Mesenchymal stem cell (in vitro differentiated cells and primary cell): Measurements from ENCODE around the gene ARID5A.

Source experiments
- DNase-seq: peaks from one replicate; pipeline ENCODE4 v3.0.0-alpha.2; 2013
- H2AFZ ChIP-seq: one replicate; pipeline ENCODE4 v1.6.1; 2013; ENCODE audit warnings: low read depth, mild to moderate bottlenecking, control low read depth, inconsistent platforms, low read length, moderate library complexity
- H2AK5ac ChIP-seq: 2 replicates; pipeline ENCODE4 v1.6.1; 2013; ENCODE audit warnings: low read length, moderate library complexity, mild to moderate bottlenecking, inconsistent platforms; ENCODE audit not compliant: severe bottlenecking
- H2BK120ac ChIP-seq: one replicate; pipeline ENCODE4 v1.6.1; 2013; ENCODE audit warnings: low read depth, mild to moderate bottlenecking, inconsistent platforms, low read length, moderate library complexity
- H2BK12ac ChIP-seq, 2 experiments: one replicate each; pipeline ENCODE4 v1.6.1; 2013; ENCODE audit warnings: inconsistent platforms in 2 of 2, low read length in 2 of 2, mild to moderate bottlenecking in 2 of 2, moderate library complexity in 2 of 2, control low read depth in 1 of 2
- H2BK15ac ChIP-seq: one replicate; pipeline ENCODE4 v1.6.1; 2013; ENCODE audit warnings: mild to moderate bottlenecking, low read depth, inconsistent platforms; ENCODE audit not compliant: poor library complexity, severe bottlenecking
- H2BK5ac ChIP-seq: 2 replicates; pipeline ENCODE4 v1.6.1; 2013; ENCODE audit warnings: low read depth, mild to moderate bottlenecking, low read length, control low read depth, inconsistent platforms; ENCODE audit not compliant: poor library complexity, severe bottlenecking
- H3K14ac ChIP-seq, 2 experiments: one replicate each; pipeline ENCODE4 v1.6.1; 2013; ENCODE audit warnings: inconsistent platforms in 2 of 2, low read length in 2 of 2, control low read depth in 1 of 2, mild to moderate bottlenecking in 1 of 2, moderate library complexity in 1 of 2
- H3K18ac ChIP-seq, 2 experiments: one replicate each; pipeline ENCODE4 v1.6.1; 2013; ENCODE audit warnings: inconsistent platforms in 2 of 2, low read length in 2 of 2, control low read depth in 1 of 2, low read depth in 1 of 2, mild to moderate bottlenecking in 1 of 2
- H3K23ac ChIP-seq, 2 experiments: one replicate each; pipeline ENCODE4 v1.6.1; 2013; ENCODE audit warnings: inconsistent platforms in 2 of 2, low read length in 2 of 2, mild to moderate bottlenecking in 2 of 2, moderate library complexity in 2 of 2, control low read depth in 1 of 2
- H3K27ac ChIP-seq: 2 replicates; pipeline ENCODE4 v1.5.1; 2013; ENCODE audit warnings: mild to moderate bottlenecking, moderate library complexity, low read length, control low read depth, inconsistent platforms; ENCODE audit not compliant: poor library complexity, severe bottlenecking
- H3K27me3 ChIP-seq, 2 experiments: 2 replicates each; pipeline versions ENCODE4 v1.6.1 to v1.7.0; 2013; ENCODE audit warnings: low read length in 2 of 2, mild to moderate bottlenecking in 2 of 2, moderate library complexity in 2 of 2, control low read depth in 1 of 2, inconsistent platforms in 1 of 2; ENCODE audit not compliant: control insufficient read depth in 1 of 2, insufficient read depth in 1 of 2
- H3K36me3 ChIP-seq, 2 experiments: 2 replicates each; pipeline versions ENCODE4 v1.6.1 to v1.7.0; 2013; ENCODE audit warnings: low read length in 2 of 2, control low read depth in 1 of 2, inconsistent platforms in 1 of 2, low read depth in 1 of 2, mild to moderate bottlenecking in 1 of 2; ENCODE audit not compliant: insufficient read depth in 2 of 2, control insufficient read depth in 1 of 2
- H3K4ac ChIP-seq, 2 experiments: one replicate each; pipeline ENCODE4 v1.6.1; 2013; ENCODE audit warnings: inconsistent platforms in 2 of 2, low read length in 2 of 2, mild to moderate bottlenecking in 2 of 2, moderate library complexity in 2 of 2, control low read depth in 1 of 2, low read depth in 1 of 2
- H3K4me1 ChIP-seq: 2 replicates; pipeline ENCODE4 v1.6.1; 2013; ENCODE audit warnings: low read depth, low read length, control low read depth; ENCODE audit not compliant: control insufficient read depth, insufficient read depth
- H3K4me2 ChIP-seq: 2 replicates; pipeline ENCODE4 v1.6.1; 2013; ENCODE audit warnings: low read length, mild to moderate bottlenecking, inconsistent platforms; ENCODE audit not compliant: poor library complexity, severe bottlenecking
- H3K4me3 ChIP-seq, 2 experiments: 2 replicates each; pipeline versions ENCODE4 v1.5.1 to v1.7.0; 2013; ENCODE audit warnings: low read length in 2 of 2, mild to moderate bottlenecking in 2 of 2, control low read depth in 1 of 2, low read depth in 1 of 2; ENCODE audit not compliant: insufficient read depth in 1 of 2
- H3K79me1 ChIP-seq: replicated peaks from 2 replicates; pipeline ENCODE4 v1.6.1; 2013; ENCODE audit warnings: mild to moderate bottlenecking, control low read depth, low read length, inconsistent platforms; ENCODE audit not compliant: poor library complexity, severe bottlenecking
- H3K9ac ChIP-seq: 2 replicates; pipeline ENCODE4 v1.7.0; 2013; ENCODE audit warnings: mild to moderate bottlenecking, low read length, moderate library complexity
- H3K9me3 ChIP-seq: 2 replicates; pipeline ENCODE4 v1.7.0; 2013; ENCODE audit warnings: mild to moderate bottlenecking, low read length; ENCODE audit not compliant: control insufficient read depth
- H4K8ac ChIP-seq: one replicate; pipeline ENCODE4 v1.6.1; 2013; ENCODE audit warnings: inconsistent platforms, mild to moderate bottlenecking, low read length, moderate library complexity
- H4K91ac ChIP-seq: one replicate; pipeline ENCODE4 v1.6.1; 2013; ENCODE audit warnings: mild to moderate bottlenecking, low read length, inconsistent platforms
- WGBS: methylation state at CpG from one replicate; pipeline ENCODE4 v1.1.7; 2013; ENCODE audit warnings: mixed read lengths; 5-methylcytosine and 5-hydroxymethylcytosine counted together

The ARID5A gene

GRCh38 chr2:96547203-96547641 is 10.7 kb downstream of the ARID5A start:
- Histone ChIP-seq H4K91ac (no peak overlapping the region), H3K4ac (no peak overlapping the region), H3K27me3 (no peaks in the 10 kb centered on the region), H3K79me1 (peaks cover 18% of the 10 kb centered on the region), H2AFZ (no peak overlapping the region), H3K9me3 (no peaks in the 10 kb centered on the region), H3K27ac (no peak overlapping the region), H3K36me3 (peaks cover 51 to 56% of the 10 kb centered on the region in 2 experiments), H3K23ac (no peak overlapping the region), H4K8ac (no peak overlapping the region), H3K4me2 (no peak overlapping the region), H2AK5ac (no peak overlapping the region), H2BK120ac (no peak overlapping the region), H2BK15ac (no peak overlapping the region), H2BK12ac (no peak overlapping the region), H3K4me1 (no peaks in the 10 kb centered on the region), H3K9ac (no peak overlapping the region), H3K4me3 (no peak overlapping the region), H3K18ac (no peak overlapping the region), H3K14ac (no peak overlapping the region), H2BK5ac (no peak overlapping the region)
- 71% methylated on average over 7 of the region's 7 CpGs for WGBS
- no peak for DNase-seq

- Histone ChIP-seq H3K4me3 (no peak overlapping the region), H3K18ac (no peak overlapping the region), H3K27me3 (no peaks in the 10 kb centered on the region), H3K4me1 (no peaks in the 10 kb centered on the region), H3K14ac (no peak overlapping the region), H2BK120ac (no peak overlapping the region), H2AK5ac (no peak overlapping the region), H2BK12ac (no peak overlapping the region), H3K4ac (no peak overlapping the region), H4K8ac (no peak overlapping the region), H4K91ac (no peak overlapping the region), H3K9me3 (no peaks in the 10 kb centered on the region), H3K36me3 (peaks cover 51 to 56% of the 10 kb centered on the region in 2 experiments), H3K9ac (no peak overlapping the region), H3K4me2 (no peak overlapping the region), H3K23ac (no peak overlapping the region), H2BK15ac (no peak overlapping the region), H3K79me1 (peaks cover 13% of the 10 kb centered on the region), H2BK5ac (no peak overlapping the region), H3K27ac (no peak overlapping the region), H2AFZ (no peak overlapping the region)
- 81% methylated on average over 6 of the region's 6 CpGs for WGBS
- no peak for DNase-seq
Measured at GRCh38 chr2:96547731-96548171, 11.2 kb downstream of the ARID5A start.

GRCh38 chr2:96548558-96549465 is 12.3 kb downstream of the ARID5A start:
- H3K9me3 ChIP-seq = no peaks in the 10 kb centered on the region
- H3K9ac ChIP-seq = no peak overlapping the region
- no peak for DNase-seq

GRCh38 chr2:96549466-96549785 is 12.9 kb downstream of the ARID5A start:
- H2BK120ac ChIP-seq = no peak overlapping the region
- no peak overlapping the region for H3K4ac ChIP-seq
- H3K79me1 ChIP-seq = peaks cover 7% of the 10 kb centered on the region
- H4K91ac ChIP-seq = no peak overlapping the region
- no peak overlapping the region for H2AK5ac ChIP-seq
- H3K9ac ChIP-seq = no peak overlapping the region
- no peak overlapping the region for H3K4me3 ChIP-seq
- no peak overlapping the region for H3K4me2 ChIP-seq
- no peak overlapping the region for H2AFZ ChIP-seq
- H3K27me3 ChIP-seq = no peaks in the 10 kb centered on the region
- no peak overlapping the region for H2BK5ac ChIP-seq
- DNase-seq = no peak
- no peak overlapping the region for H3K18ac ChIP-seq
- H3K36me3 ChIP-seq = peaks cover 51 to 53% of the 10 kb centered on the region in 2 experiments
- H2BK12ac ChIP-seq = no peak overlapping the region
- no peaks in the 10 kb centered on the region for H3K9me3 ChIP-seq
- WGBS = 92% methylated on average over 3 of the region's 4 CpGs
- H3K14ac ChIP-seq = no peak overlapping the region
- H3K27ac ChIP-seq = no peak overlapping the region
- peaks cover 3% of the 10 kb centered on the region for H3K4me1 ChIP-seq
- H3K23ac ChIP-seq = no peak overlapping the region
- H2BK15ac ChIP-seq = no peak overlapping the region
- no peak overlapping the region for H4K8ac ChIP-seq

More at GRCh38 chr2:96548558-96549465, 12.3 kb downstream of the ARID5A start:
- no peak overlapping the region for H2BK12ac ChIP-seq
- no peak overlapping the region for H4K91ac ChIP-seq
- peaks cover 51 to 53% of the 10 kb centered on the region in 2 experiments for H3K36me3 ChIP-seq
- no peak overlapping the region for H3K4me2 ChIP-seq
- no peak overlapping the region for H4K8ac ChIP-seq
- H3K27me3 ChIP-seq = no peaks in the 10 kb centered on the region
- no peak overlapping the region for H3K4me3 ChIP-seq
- H2BK120ac ChIP-seq = no peak overlapping the region
- H2AFZ ChIP-seq = no peak overlapping the region
- no peak overlapping the region for H2BK5ac ChIP-seq
- H2AK5ac ChIP-seq = no peak overlapping the region
- no peaks in the 10 kb centered on the region for H3K4me1 ChIP-seq
- no peak overlapping the region for H3K18ac ChIP-seq
- no peak overlapping the region for H3K4ac ChIP-seq
- no peak overlapping the region for H3K14ac ChIP-seq
- no peak overlapping the region for H3K27ac ChIP-seq
- 84% methylated on average over 23 of the region's 24 CpGs for WGBS
- no peak overlapping the region for H2BK15ac ChIP-seq
- peaks cover 9% of the 10 kb centered on the region for H3K79me1 ChIP-seq
- H3K23ac ChIP-seq = no peak overlapping the region
